ENCODE results near the gene CHST3. TPM values are rescaled to one million over a fixed set of nuclear protein-coding genes. Genes with fewer than 3 reads are reported as not detected.

Gene CHST3
- total RNA-seq, 1 donor from 2014 or later = 21.7 TPM

DNA sequence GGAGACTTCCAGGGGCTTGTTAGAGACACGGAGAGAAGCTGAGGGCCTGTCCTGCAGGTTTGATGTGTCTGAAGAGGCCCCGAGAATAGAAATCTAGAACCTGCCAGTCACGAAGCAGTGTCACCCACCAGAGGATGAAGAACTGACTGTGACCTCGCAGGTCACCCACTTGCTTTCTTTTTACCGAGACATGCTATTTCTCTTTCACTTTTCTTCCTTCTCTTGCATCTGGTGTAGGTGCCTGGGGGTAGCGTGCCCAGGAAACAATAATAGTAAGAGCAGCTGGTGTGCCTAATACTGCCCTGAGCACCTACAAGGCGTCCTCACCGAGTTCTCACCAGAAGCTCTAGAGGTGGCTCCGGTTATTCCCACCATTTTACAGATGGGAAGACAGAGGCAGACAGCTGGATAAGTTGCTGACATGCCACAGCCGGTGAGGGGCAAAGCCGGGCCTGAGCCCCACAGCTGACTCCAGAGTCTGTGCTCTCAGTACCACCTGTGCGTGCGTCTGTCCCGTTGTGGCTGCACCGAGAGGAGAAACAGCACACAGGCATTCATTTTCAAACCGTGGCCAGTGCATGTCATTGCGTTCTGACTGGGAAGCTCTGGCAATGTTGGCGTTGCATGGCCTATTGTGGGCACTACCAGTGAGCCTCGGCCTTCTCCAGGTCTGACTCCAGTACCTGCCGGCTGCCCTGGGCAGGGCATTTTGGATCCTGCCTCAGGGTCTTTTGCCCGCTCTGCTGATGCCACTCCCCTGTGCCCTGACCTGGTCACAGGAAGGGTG is 7.8 kb downstream of the CHST3 start:
- no peaks in the 10 kb centered on the region for H3K9me3 Mint-ChIP-seq
- H3K36me3 Mint-ChIP-seq = no peaks in the 10 kb centered on the region
- DNase-seq (ENCODE audit: extremely low spot score, unreplicated experiment) = no peak
- peak overlapping the region; percentile 4 for H3K4me3 Mint-ChIP-seq
- no peak overlapping the region for H3K27ac Mint-ChIP-seq
- H3K4me1 Mint-ChIP-seq (ENCODE audit: unreplicated experiment) = peaks cover 71% of the 10 kb centered on the region
- no peaks in the 10 kb centered on the region for H3K27me3 Mint-ChIP-seq
- TF ChIP-seq, protein P1, sequence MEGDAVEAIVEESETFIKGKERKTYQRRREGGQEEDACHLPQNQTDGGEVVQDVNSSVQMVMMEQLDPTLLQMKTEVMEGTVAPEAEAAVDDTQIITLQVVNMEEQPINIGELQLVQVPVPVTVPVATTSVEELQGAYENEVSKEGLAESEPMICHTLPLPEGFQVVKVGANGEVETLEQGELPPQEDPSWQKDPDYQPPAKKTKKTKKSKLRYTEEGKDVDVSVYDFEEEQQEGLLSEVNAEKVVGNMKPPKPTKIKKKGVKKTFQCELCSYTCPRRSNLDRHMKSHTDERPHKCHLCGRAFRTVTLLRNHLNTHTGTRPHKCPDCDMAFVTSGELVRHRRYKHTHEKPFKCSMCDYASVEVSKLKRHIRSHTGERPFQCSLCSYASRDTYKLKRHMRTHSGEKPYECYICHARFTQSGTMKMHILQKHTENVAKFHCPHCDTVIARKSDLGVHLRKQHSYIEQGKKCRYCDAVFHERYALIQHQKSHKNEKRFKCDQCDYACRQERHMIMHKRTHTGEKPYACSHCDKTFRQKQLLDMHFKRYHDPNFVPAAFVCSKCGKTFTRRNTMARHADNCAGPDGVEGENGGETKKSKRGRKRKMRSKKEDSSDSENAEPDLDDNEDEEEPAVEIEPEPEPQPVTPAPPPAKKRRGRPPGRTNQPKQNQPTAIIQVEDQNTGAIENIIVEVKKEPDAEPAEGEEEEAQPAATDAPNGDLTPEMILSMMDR (conservative IDR thresholded peaks at IDR 0.05) = no peak

DNA sequence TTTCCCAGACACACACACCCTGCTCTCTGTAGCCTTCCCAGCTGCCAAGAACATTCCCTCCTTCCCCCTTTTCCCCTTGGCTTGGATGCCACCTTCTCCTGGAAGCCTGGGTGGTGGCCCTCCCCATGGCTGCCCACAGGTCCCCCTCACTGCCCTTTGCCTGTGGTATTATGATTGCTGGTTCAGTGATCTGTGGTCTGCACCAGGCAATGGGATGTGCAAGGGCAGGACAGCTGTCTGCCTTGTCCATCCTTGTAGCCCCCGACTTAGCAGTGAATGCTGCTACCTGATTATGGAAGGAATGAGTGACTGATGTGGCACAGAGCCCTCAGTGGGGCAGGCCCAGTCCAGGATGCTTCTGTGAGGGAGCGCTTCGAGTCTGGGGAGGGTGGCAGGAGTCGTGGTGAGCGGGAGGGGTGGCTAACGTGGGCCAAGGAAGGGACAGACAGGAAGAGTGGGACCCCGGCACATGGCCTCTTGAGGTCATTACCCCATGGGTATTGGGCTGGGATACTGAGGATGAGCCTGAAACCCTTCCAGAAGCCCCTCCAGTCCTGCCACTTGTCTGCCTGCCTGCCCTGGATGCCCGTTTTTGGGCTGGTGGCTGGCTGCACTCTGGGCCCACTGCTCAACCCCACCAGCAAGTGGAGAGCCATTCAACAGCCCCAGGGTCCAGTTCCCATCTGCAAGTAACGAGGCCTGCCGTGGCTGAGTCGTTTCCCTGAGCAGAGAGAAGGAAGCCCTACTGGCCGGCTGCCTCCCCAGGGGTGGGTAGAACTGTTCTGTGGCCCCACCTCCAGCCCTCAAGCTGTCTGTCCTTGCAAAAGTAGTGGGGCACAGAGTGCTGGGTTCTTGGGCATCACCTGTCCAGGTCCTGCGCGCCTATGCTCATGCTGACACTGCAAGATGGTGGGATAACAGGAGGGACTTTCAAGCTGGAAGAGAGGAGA is 8.8 kb downstream of the CHST3 start:
- H3K36me3 Mint-ChIP-seq = no peaks in the 10 kb centered on the region
- DNase-seq (ENCODE audit: extremely low spot score, unreplicated experiment) = no peak
- H3K4me1 Mint-ChIP-seq (ENCODE audit: unreplicated experiment) = peaks cover 66% of the 10 kb centered on the region
- no peaks in the 10 kb centered on the region for H3K27me3 Mint-ChIP-seq
- H3K27ac Mint-ChIP-seq = no peak overlapping the region
- TF ChIP-seq, protein P1 (conservative IDR thresholded peaks at IDR 0.05) = no peak
- no peaks in the 10 kb centered on the region for H3K9me3 Mint-ChIP-seq
- H3K4me3 Mint-ChIP-seq = no peak overlapping the region

DNA sequence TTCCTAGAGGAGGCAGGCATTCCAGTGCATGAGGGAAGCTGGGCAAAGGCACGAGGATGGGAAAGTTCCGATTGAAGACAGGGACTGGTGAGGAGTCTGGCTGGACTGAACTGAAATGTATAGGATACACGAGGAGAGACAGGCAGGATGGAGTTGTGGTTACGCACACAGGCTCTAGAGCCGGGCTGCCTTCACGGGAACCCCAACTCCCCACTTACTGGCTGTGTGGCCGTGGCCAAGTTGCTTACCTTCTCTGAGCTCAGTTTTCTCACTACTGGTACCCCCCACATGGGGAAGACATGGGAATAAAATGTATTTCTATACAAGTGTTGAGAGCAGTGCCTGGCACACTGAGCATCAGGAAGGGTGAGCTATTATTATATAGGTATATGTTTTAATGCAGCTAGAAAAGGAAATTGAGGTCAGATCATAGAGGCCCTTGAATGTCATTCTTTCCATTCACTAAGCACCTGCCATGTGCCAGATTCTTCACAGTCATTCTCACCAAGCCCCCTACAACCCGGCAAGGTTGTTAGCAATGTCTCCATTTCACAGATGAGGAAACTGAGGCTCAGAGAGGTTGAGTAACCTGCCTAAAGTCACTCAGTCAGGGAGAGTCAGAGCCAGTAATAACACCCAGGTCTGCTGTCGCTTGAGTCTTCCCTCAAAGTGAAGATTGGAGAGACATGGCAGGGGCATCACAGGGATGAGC is 9.7 kb downstream of the CHST3 start:
- TF ChIP-seq, protein P1 (conservative IDR thresholded peaks at IDR 0.05) = no peak
- H3K9me3 Mint-ChIP-seq = no peaks in the 10 kb centered on the region
- no peak for DNase-seq (ENCODE audit: extremely low spot score, unreplicated experiment)
- no peak overlapping the region for H3K27ac Mint-ChIP-seq
- no peaks in the 10 kb centered on the region for H3K36me3 Mint-ChIP-seq
- no peak overlapping the region for H3K4me3 Mint-ChIP-seq
- peaks cover 67% of the 10 kb centered on the region for H3K4me1 Mint-ChIP-seq (ENCODE audit: unreplicated experiment)
- H3K27me3 Mint-ChIP-seq = no peaks in the 10 kb centered on the region

DNA sequence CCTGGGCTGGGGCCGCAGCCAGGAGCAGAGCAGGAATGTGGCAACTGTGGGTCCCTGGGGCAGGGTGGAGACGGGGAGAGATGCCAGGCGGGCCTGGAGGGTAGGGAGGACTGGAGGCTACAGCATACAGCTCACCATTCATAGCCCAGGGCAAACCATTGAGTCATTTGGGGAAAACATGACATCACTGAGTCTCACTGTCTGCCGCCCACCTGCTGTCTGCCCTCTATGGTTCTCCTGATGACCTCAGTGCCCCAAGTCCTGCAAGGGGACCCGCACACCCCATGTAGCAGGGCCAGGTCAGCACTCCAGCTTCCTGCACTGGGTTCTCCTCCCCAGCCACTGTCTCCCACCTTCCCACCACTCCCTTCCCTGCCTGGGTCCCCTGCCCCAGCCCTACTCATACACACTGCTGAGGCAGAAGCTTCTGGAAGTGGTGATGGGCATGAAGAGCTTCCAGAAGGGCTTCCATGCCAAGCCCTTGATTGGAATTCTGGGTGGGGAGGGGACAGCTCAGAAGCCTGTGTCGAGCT is 10.4 kb downstream of the CHST3 start:
- Mint-ChIP-seq H3K4me3 (peak overlapping the region; percentile 6), H3K36me3 (no peaks in the 10 kb centered on the region), H3K4me1 (ENCODE audit: unreplicated experiment) (peaks cover 72% of the 10 kb centered on the region), H3K27me3 (no peaks in the 10 kb centered on the region), H3K27ac (peak overlapping the region; percentile 30), H3K9me3 (no peaks in the 10 kb centered on the region)
- TF ChIP-seq, protein P1 (conservative IDR thresholded peaks at IDR 0.05) = no peak
- DNase-seq (ENCODE audit: extremely low spot score, unreplicated experiment) = no peak

Data from type B pancreatic cell (in vitro differentiated cells).